CD4-positive, alpha-beta memory T cell (primary cell): ENCODE measurements around the gene VWCE. TPM values are rescaled to one million over a fixed set of nuclear protein-coding genes. Genes with fewer than 3 reads are reported as not detected.

Experiments used
- CTCF ChIA-PET: fragments of 350-600 bp; sonication (Branson Sonifier 250); formaldehyde crosslinking; loops from one replicate; lab custom pipeline; 2021; ENCODE audit warnings: inconsistent platforms; ENCODE audit not compliant: partially characterized antibody; lab: Charles Lee
- POLR2A ChIA-PET: fragments of 350-600 bp; sonication (Branson Sonifier 250); formaldehyde crosslinking; loops from one replicate; lab custom pipeline; 2021; ENCODE audit not compliant: partially characterized antibody; lab: Charles Lee
- DNase-seq, 5 donors: peaks; one replicate each; pipeline versions ENCODE4 v3.0.0 to v3.0.0-alpha.2; 2020 to 2022; ENCODE audit warnings: mixed read lengths in 1 of 5
- H3K27ac ChIP-seq: one replicate; pipeline ENCODE4 v1.7.0; 2013; ENCODE audit warnings: low read depth, low read length
- H3K27me3 ChIP-seq: 2 replicates; pipeline ENCODE4 v1.7.0; 2013; ENCODE audit warnings: mild to moderate bottlenecking, low read length, moderate library complexity; ENCODE audit not compliant: insufficient read depth
- H3K36me3 ChIP-seq: 2 replicates; pipeline ENCODE4 v1.7.0; 2013; ENCODE audit warnings: mild to moderate bottlenecking, low read length, moderate library complexity; ENCODE audit not compliant: insufficient read depth
- H3K4me1 ChIP-seq: 2 replicates; pipeline ENCODE4 v1.7.0; 2013; ENCODE audit warnings: mild to moderate bottlenecking, low read length, moderate library complexity; ENCODE audit not compliant: insufficient read depth
- H3K4me3 ChIP-seq, 2 donors: one replicate each; pipeline ENCODE4 v1.7.0; 2013; ENCODE audit warnings: low read length in 2 of 2, mild to moderate bottlenecking in 1 of 2
- H3K9me3 ChIP-seq, 2 donors: one replicate each; pipeline ENCODE4 v1.7.0; 2013; ENCODE audit warnings: low read length in 2 of 2, control low read depth in 1 of 2; ENCODE audit not compliant: control insufficient read depth in 1 of 2
- H3K27ac Mint-ChIP-seq, 7 donors: one replicate each; pipeline ENCODE4 v1.8.0; 2020 to 2021; ENCODE audit warnings: mixed read lengths in 7 of 7, mild to moderate bottlenecking in 6 of 7, inconsistent platforms in 3 of 7, moderate library complexity in 3 of 7
- H3K27me3 Mint-ChIP-seq, 2 donors: one replicate each; pipeline ENCODE4 v1.8.0; 2020 to 2021; ENCODE audit warnings: mixed read lengths in 2 of 2
- H3K36me3 Mint-ChIP-seq, 2 donors: one replicate each; pipeline ENCODE4 v1.8.0; 2020 to 2021; ENCODE audit warnings: mixed read lengths in 2 of 2, inconsistent platforms in 1 of 2, mild to moderate bottlenecking in 1 of 2
- H3K4me1 Mint-ChIP-seq, 4 donors: one replicate each; pipeline ENCODE4 v1.8.0; 2020 to 2021; ENCODE audit warnings: mixed read lengths in 4 of 4, mild to moderate bottlenecking in 1 of 4
- H3K4me3 Mint-ChIP-seq, 8 donors: one replicate each; pipeline ENCODE4 v1.8.0; 2020 to 2021; ENCODE audit warnings: mixed read lengths in 8 of 8, mild to moderate bottlenecking in 7 of 8, moderate library complexity in 6 of 8, inconsistent platforms in 3 of 8
- H3K9me3 Mint-ChIP-seq, 8 donors: one replicate each; pipeline ENCODE4 v1.8.0; 2020 to 2021; ENCODE audit warnings: mixed read lengths in 8 of 8, mild to moderate bottlenecking in 5 of 8, inconsistent platforms in 3 of 8, moderate library complexity in 1 of 8
- intact Hi-C: fragments of 100-400 bp; cut with micrococcal nuclease; formaldehyde crosslinking; loops from one replicate; pipeline ENCODE4 v1.15.1; 2023
- polyA plus RNA-seq, 2 donors: library from polyadenylated mRNA; unstranded; fragments of 300-500 nt; fragmentation: Illumina TruSeq; gene quantifications; one replicate each; pipeline ENCODE4 v1.2.3, GENCODE V29; 2021
- total RNA-seq, 2 experiments: library from RNA; stranded (reverse); gene quantifications; one replicate each; pipeline ENCODE4 v1.2.3, GENCODE V29; 2021

The VWCE gene
- total and polyA plus RNA-seq, 4 experiments from 2014 or later = 0.38 to 0.44 TPM; not detected in 2

DNA sequence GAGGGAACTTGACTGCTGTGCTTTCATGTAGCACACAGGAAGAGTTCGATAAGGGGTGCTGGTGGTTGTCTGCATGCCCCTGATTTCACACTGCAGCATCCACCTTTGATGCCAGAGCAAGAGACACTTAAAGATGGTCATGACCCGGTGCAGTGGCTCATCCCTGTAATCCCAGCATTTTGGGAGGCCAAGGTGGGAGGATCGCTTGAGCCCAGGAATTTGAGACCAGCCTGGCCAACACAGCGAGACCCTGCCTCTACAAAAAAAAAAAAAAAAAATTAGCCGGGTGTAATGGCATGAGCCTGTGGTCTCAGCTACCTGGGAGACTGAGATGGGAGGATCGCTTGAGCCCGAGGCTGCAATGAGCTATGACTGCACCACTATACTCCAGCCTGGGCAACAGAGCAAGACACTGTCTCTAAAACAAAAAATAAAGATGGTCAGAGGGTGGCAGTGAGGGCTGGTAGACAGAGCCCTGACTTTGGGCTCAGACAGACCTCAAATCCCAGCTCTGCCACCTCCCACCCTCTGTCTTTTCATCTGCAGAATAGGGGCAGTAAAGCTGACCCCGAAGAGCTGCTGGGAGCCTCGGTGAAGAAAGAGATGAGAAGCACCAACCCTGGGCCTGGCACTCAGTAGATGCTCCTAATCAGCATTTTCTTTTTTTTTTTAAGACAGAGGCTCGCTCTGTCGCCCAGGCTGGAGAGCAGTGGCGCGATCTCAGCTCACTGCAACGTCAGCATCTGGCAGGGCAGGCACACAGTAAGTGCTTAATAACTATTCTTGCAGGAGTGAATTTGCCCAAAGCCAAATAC is 17.7 kb downstream of the VWCE start:
- H3K36me3 Mint-ChIP-seq = no peaks in the 10 kb centered on the region
- CTCF ChIA-PET = interaction anchor here (0.7 kb wide), 1 partner anchor 24 kb away, joined by 5 read pairs; no protein-coding TSS in a partner anchor
- H3K4me3 Mint-ChIP-seq = no peak overlapping the region

DNA sequence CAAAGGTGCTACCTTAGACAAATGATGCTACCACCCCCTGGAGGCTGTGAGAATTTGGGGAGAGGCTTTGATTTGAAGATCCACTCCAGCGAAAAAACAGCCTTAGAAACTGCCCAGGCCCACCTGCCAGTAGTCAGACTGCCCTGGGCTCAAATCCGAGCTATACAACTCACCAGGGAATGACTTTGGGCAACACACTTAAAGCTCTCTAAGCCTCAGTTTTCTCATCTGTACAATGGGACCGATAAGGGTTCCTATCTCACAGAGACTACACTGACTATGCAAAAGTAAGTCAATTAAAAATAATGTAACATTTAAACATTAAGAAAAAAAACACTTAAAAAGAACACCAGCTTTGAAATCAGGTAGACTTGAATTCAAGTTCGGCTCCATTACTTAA is 19.9 kb downstream of the VWCE start:
- Histone ChIP-seq H3K4me1 (no peaks in the 10 kb centered on the region), H3K9me3 (no peaks in the 10 kb centered on the region), H3K4me3 (no peak overlapping the region), H3K27me3 (no peaks in the 10 kb centered on the region), H3K36me3 (no peaks in the 10 kb centered on the region), H3K27ac (no peak overlapping the region)
- no peak for DNase-seq
- Mint-ChIP-seq H3K4me1 (no peaks in the 10 kb centered on the region), H3K36me3 (no peaks in the 10 kb centered on the region), H3K4me3 (no peak overlapping the region), H3K27me3 (peaks cover 2 to 9% of the 10 kb centered on the region in 2 donors), H3K9me3 (peaks cover 0 to under 1% (median 0%) of the 10 kb centered on the region in 8 donors), H3K27ac (no peak overlapping the region)
- CTCF ChIA-PET = no interaction called here
- POLR2A ChIA-PET = no interaction called here
- intact Hi-C loops = no loop called here

More for the DNA sequence above, 17.7 kb downstream of the VWCE start:
- Mint-ChIP-seq H3K27me3 (peaks cover 2 to 9% of the 10 kb centered on the region in 2 donors), H3K9me3 (peaks cover 0 to 2% (median 0%) of the 10 kb centered on the region in 8 donors), H3K4me1 (no peaks in the 10 kb centered on the region), H3K27ac (no peak overlapping the region)
- Histone ChIP-seq H3K4me1 (no peaks in the 10 kb centered on the region), H3K27ac (no peak overlapping the region), H3K27me3 (no peaks in the 10 kb centered on the region), H3K4me3 (no peak overlapping the region), H3K36me3 (no peaks in the 10 kb centered on the region), H3K9me3 (no peaks in the 10 kb centered on the region)
- POLR2A ChIA-PET = no interaction called here
- intact Hi-C loops = no loop called here
- DNase-seq = no peak

DNA sequence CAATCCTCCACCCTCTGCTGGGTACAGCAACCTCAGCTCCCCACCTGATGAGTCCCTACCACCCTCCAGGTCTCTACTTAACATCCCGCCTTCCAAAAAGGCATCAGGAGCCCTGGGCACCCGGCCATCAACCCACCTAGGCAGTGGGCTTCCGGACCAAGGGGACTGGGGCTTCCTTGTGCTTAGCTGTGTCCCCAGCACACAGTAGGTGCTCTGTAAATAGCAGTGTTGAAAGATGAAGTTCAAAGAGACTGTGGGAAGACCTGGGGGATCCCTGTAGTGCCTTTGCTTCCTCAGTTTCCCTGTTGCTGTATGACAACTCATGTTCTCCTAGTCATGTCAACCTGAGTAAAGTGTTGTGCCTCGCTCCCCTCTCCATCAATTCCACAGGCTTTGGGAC is 21.0 kb downstream of the VWCE start:
- CTCF ChIA-PET = interaction anchor here (1.0 kb wide), 1 partner anchor 8 kb away, joined by 3 read pairs; no protein-coding TSS in a partner anchor
- Histone ChIP-seq H3K36me3 (no peaks in the 10 kb centered on the region), H3K27me3 (no peaks in the 10 kb centered on the region), H3K27ac (no peak overlapping the region), H3K4me1 (no peaks in the 10 kb centered on the region), H3K4me3 (no peak overlapping the region), H3K9me3 (no peaks in the 10 kb centered on the region)
- no peaks in the 10 kb centered on the region for H3K4me1 Mint-ChIP-seq
- no peaks in the 10 kb centered on the region for H3K36me3 Mint-ChIP-seq
- no peak overlapping the region for H3K4me3 Mint-ChIP-seq
- peaks cover 0 to 9% of the 10 kb centered on the region in 2 donors for H3K27me3 Mint-ChIP-seq
- no peak overlapping the region for H3K27ac Mint-ChIP-seq
- H3K9me3 Mint-ChIP-seq = no peaks in the 10 kb centered on the region
- POLR2A ChIA-PET = no interaction called here
- DNase-seq = no peak
- intact Hi-C loops = no loop called here

DNA sequence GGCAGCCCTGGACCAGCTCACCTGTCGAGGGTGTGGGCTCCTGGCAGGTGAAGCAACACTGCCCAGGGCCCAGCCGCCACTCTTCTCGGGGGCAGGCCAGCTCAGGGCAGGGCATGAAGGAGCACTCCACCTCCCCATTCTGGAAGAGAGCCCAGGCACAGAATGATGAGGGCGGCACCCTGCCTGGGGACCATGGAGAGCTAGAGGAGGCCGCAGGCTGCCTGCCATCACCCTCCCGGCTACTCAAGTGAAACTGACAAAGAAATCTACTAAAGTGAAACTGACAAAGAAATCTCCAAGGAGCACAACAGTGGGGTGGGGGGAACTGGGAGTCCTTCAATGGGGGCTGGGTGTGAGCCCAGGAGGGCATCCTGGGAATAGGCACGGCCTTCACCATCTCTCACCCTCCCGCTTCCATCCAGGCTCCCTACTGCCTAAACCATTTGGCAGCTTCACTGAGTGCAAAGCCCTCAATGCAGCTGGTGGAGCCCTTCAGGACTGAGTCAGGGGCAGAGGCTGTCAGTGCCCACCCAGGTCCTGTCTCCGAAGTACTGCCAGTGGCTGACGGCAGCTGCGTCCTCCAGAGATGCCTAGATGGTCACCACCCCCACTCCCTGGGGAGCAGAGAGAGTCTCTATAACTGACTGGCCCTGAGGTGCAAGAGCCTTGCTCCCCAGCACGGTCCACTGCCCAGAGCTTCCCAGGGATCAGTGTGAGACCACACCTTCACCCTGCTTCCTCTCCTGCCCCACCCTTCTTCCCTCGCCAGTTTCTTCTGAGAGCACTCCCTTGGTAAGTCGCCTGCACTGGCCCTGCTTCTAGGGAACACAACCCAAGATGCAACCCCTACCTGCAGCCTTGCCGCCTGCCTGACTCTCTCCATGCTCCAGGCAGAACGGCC is 21.7 kb downstream of the VWCE start:
- no peaks in the 10 kb centered on the region for H3K4me1 Mint-ChIP-seq
- CTCF ChIA-PET = interaction anchor here (1.0 kb wide), 1 partner anchor 7 kb away, joined by 3 read pairs; no protein-coding TSS in a partner anchor
- no peaks in the 10 kb centered on the region for H3K9me3 ChIP-seq
- no peaks in the 10 kb centered on the region for H3K27me3 ChIP-seq
- no peaks in the 10 kb centered on the region for H3K9me3 Mint-ChIP-seq
- H3K4me3 Mint-ChIP-seq = no peak overlapping the region
- H3K27me3 Mint-ChIP-seq = peaks cover 0 to 9% of the 10 kb centered on the region in 2 donors
- no peak for DNase-seq
- POLR2A ChIA-PET = no interaction called here
- no peaks in the 10 kb centered on the region for H3K36me3 ChIP-seq
- no peak overlapping the region for H3K4me3 ChIP-seq
- no peak overlapping the region for H3K27ac Mint-ChIP-seq
- no peaks in the 10 kb centered on the region for H3K36me3 Mint-ChIP-seq
- intact Hi-C loops = no loop called here
- H3K4me1 ChIP-seq = no peaks in the 10 kb centered on the region
- no peak overlapping the region for H3K27ac ChIP-seq

DNA sequence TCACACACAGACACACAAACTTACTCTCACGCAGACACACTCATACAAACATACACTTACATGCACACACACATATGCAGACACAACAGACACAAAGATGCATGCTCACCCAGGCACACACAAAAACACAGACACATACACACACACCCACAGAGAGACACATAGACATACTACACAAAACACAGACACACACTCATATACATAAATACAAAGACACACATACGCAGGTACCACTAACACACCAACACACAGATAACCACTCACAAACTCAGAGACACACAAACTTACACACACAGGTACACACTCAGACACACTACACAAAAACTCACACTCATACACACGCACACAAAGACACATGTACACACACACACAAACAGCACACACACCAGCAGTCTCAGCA is 22.4 kb downstream of the VWCE start:
- ChIA-PET CTCF (no interaction called here), POLR2A (no interaction called here)
- Histone ChIP-seq H3K4me3 (no peak overlapping the region), H3K9me3 (no peaks in the 10 kb centered on the region), H3K4me1 (no peaks in the 10 kb centered on the region), H3K27me3 (no peaks in the 10 kb centered on the region), H3K36me3 (no peaks in the 10 kb centered on the region), H3K27ac (no peak overlapping the region)
- Mint-ChIP-seq H3K9me3 (no peaks in the 10 kb centered on the region), H3K4me3 (no peak overlapping the region), H3K36me3 (no peaks in the 10 kb centered on the region), H3K27me3 (peaks cover 0 to 4% of the 10 kb centered on the region in 2 donors), H3K4me1 (no peaks in the 10 kb centered on the region), H3K27ac (no peak overlapping the region)
- no peak for DNase-seq
- intact Hi-C loops = no loop called here

DNA sequence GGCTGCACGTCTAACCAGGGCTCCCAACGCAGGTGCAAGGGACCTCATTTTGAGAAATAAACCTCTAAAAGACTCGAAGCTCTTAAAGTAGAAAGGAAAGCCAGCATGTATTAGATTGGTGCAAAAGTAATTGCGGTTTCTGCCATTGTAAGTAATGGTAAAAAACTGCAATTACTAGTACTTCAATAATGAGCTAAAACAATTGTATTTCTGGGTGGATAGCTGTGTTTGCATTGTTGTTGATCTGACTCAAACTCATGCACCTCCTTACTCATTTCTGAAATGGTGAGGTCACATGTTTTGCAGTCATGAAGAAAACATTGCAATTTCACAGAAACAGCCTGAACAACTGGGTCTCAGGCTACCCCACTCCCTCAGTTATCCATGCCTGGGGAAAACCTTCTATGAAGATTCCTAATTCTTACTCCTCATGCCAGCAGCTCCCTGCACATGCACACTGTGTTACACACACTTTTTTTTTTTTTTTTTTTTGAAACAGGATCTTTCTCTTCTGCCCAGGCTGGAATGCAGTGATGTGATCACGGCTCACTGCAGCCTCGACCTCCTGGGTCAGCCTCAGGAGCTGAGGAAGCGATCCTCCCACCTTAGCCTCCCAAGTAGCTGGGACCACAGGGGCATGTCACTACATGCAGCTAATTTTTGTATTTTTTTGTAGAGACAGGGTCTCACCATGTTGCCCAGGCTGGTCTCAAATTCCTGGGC is 24.6 kb downstream of the VWCE start:
- H3K27ac Mint-ChIP-seq = no peak overlapping the region
- ChIA-PET CTCF (interaction anchor here (0.7 kb wide), 1 partner anchor 9 kb away, joined by 3 read pairs; no protein-coding TSS in a partner anchor), POLR2A (interaction anchor here (1.0 kb wide), 1 partner anchor 23 kb away, joined by 4 read pairs; no protein-coding TSS in a partner anchor)
- H3K27me3 Mint-ChIP-seq = peaks cover 0 to 2% of the 10 kb centered on the region in 2 donors
- Histone ChIP-seq H3K27me3 (no peaks in the 10 kb centered on the region), H3K4me1 (no peaks in the 10 kb centered on the region), H3K36me3 (no peaks in the 10 kb centered on the region), H3K4me3 (no peak overlapping the region), H3K27ac (no peak overlapping the region), H3K9me3 (no peaks in the 10 kb centered on the region)
- H3K4me3 Mint-ChIP-seq = no peak overlapping the region
- no peaks in the 10 kb centered on the region for H3K4me1 Mint-ChIP-seq
- no peaks in the 10 kb centered on the region for H3K36me3 Mint-ChIP-seq
- no peaks in the 10 kb centered on the region for H3K9me3 Mint-ChIP-seq
- DNase-seq = no peak
- intact Hi-C loops = no loop called here
